SU-DHL-6 (cell line): ENCODE measurements around the gene SLC33A1.

ENCODE experiments used
- CTCF ChIP-seq: fragments of 200-600 bp; sonication (generic); IDR thresholded peaks from one replicate; pipeline ENCODE4 v1.5.1; 2017; ENCODE audit warnings: antibody characterized with exemption, mild to moderate bottlenecking, low read length, moderate library complexity; ENCODE audit not compliant: insufficient read depth, poor library complexity, severe bottlenecking
- EZH2phosphoT487 ChIP-seq: fragments of 200-600 bp; sonication (generic), shearing (Covaris generic); conservative IDR thresholded peaks from 2 replicates; pipeline ENCODE4 v1.6.1; 2018; ENCODE audit warnings: mild to moderate bottlenecking, antibody characterized with exemption, low read length, moderate library complexity, mixed read lengths

- TF ChIP-seq EZH2phosphoT487: no peak
- TF ChIP-seq CTCF: no peak
Measured at GRCh38 chr3:155805204-155805801, 48.9 kb downstream of the SLC33A1 start.
